ENCODE data around the gene UBXN10. TPM values are rescaled to one million over a fixed set of nuclear protein-coding genes. Genes with fewer than 3 reads are reported as not detected.

UBXN10 gene
- polyA plus RNA-seq, 3 donors, result 0.16 to 0.82 (median 0.30) TPM

GRCh38 chr1:20169932-20170331 is 16.0 kb upstream of the UBXN10 start:
- no peak overlapping the region for H3K4me3 ChIP-seq (replicated peaks in 1 of 3; ENCODE audit: low read depth in 2 of 3, low read length in 3 of 3)
- H3K27me3 ChIP-seq (ENCODE audit: control insufficient read depth in 2 of 2, insufficient read depth in 2 of 2, low read length in 2 of 2), result no peaks in the 10 kb centered on the region
- Mint-ChIP-seq H3K36me3 (no peaks in the 10 kb centered on the region), H3K27me3 (ENCODE audit: low read depth in 3 of 3) (peaks cover 8 to 13% (median 9%) of the 10 kb centered on the region in 3 donors), H3K4me3 (no peak overlapping the region), H3K9me3 (peaks cover 3 to 20% (median 8%) of the 10 kb centered on the region in 7 donors), H3K4me1 (peaks cover 21% of the 10 kb centered on the region), H3K27ac (peak overlapping the region in 1 of 7 donors; percentile 26)
- no peak for DNase-seq
- 91% methylated on average over 3 of the region's 5 CpGs for WGBS (ENCODE audit: insufficient coverage)
- H3K27ac ChIP-seq (ENCODE audit: low read depth in 1 of 2, low read length in 2 of 2), result no peak overlapping the region
- H2AFZ ChIP-seq (ENCODE audit: insufficient read depth, low read depth, low read length, poor library complexity, severe bottlenecking), result no peak overlapping the region
- no peak overlapping the region for H3K4me2 ChIP-seq (replicated peaks; ENCODE audit: extremely low read depth, low read length, poor library complexity, severe bottlenecking)
- TF ChIP-seq CTCF (IDR thresholded peaks at IDR 0.05), result no peak
- H3K9ac ChIP-seq (ENCODE audit: insufficient read depth, low read length, poor library complexity, severe bottlenecking), result no peak overlapping the region
- H3K9me3 ChIP-seq (replicated peaks in 1 of 2; ENCODE audit: control insufficient read depth in 1 of 2, insufficient read depth in 1 of 2, low read length in 2 of 2), result peaks cover 3 to 16% of the 10 kb centered on the region in 2 donors
- intact Hi-C loops (cut with micrococcal nuclease), result no loop called here
- no peaks in the 10 kb centered on the region for H3K36me3 ChIP-seq (replicated peaks in 1 of 2; ENCODE audit: control insufficient read depth in 1 of 2, insufficient read depth in 2 of 2, low read length in 2 of 2)
- H3K79me2 ChIP-seq (ENCODE audit: insufficient read depth, low read length), result no peaks in the 10 kb centered on the region
- peaks cover 15 to 27% of the 10 kb centered on the region in 2 donors for H3K4me1 ChIP-seq (ENCODE audit: control insufficient read depth in 1 of 2, insufficient read depth in 2 of 2, low read length in 2 of 2)
- H4K20me1 ChIP-seq (ENCODE audit: insufficient read depth, low read length), result no peaks in the 10 kb centered on the region

GRCh38 chr1:20172033-20172590 is 13.8 kb upstream of the UBXN10 start:
- Histone ChIP-seq H3K9ac (ENCODE audit: insufficient read depth, low read length, poor library complexity, severe bottlenecking) (no peak overlapping the region), H3K79me2 (ENCODE audit: insufficient read depth, low read length) (no peaks in the 10 kb centered on the region), H3K4me1 (ENCODE audit: control insufficient read depth in 1 of 2, insufficient read depth in 2 of 2, low read length in 2 of 2) (peaks cover 11 to 22% of the 10 kb centered on the region in 2 donors), H3K27ac (ENCODE audit: low read depth in 1 of 2, low read length in 2 of 2) (no peak overlapping the region), H4K20me1 (ENCODE audit: insufficient read depth, low read length) (no peaks in the 10 kb centered on the region), H3K4me3 (replicated peaks in 1 of 3; ENCODE audit: low read depth in 2 of 3, low read length in 3 of 3) (no peak overlapping the region), H3K9me3 (replicated peaks in 1 of 2; ENCODE audit: control insufficient read depth in 1 of 2, insufficient read depth in 1 of 2, low read length in 2 of 2) (peaks cover 3 to 6% of the 10 kb centered on the region in 2 donors), H3K36me3 (replicated peaks in 1 of 2; ENCODE audit: control insufficient read depth in 1 of 2, insufficient read depth in 2 of 2, low read length in 2 of 2) (no peaks in the 10 kb centered on the region), H2AFZ (ENCODE audit: insufficient read depth, low read depth, low read length, poor library complexity, severe bottlenecking) (no peak overlapping the region), H3K4me2 (replicated peaks; ENCODE audit: extremely low read depth, low read length, poor library complexity, severe bottlenecking) (no peak overlapping the region), H3K27me3 (ENCODE audit: control insufficient read depth in 2 of 2, insufficient read depth in 2 of 2, low read length in 2 of 2) (no peaks in the 10 kb centered on the region)
- DNase-seq, result no peak
- TF ChIP-seq CTCF (IDR thresholded peaks at IDR 0.05), result no peak
- H3K36me3 Mint-ChIP-seq, result no peaks in the 10 kb centered on the region
- intact Hi-C loops (cut with micrococcal nuclease), result no loop called here
- 95% methylated on average over 12 of the region's 12 CpGs for WGBS (ENCODE audit: insufficient coverage)
- H3K9me3 Mint-ChIP-seq, result peaks cover 0 to 12% (median 6%) of the 10 kb centered on the region in 7 donors
- H3K27ac Mint-ChIP-seq, result peak overlapping the region in 5 of 7 donors; percentile 42 to 76 (median 64)
- peaks cover 7 to 8% (median 8%) of the 10 kb centered on the region in 3 donors for H3K27me3 Mint-ChIP-seq (ENCODE audit: low read depth in 3 of 3)
- H3K4me1 Mint-ChIP-seq, result peaks cover 21% of the 10 kb centered on the region
- H3K4me3 Mint-ChIP-seq, result no peak overlapping the region

Measured in CD14-positive monocyte (primary cell).